HL-60 (cell line): Measurements from ENCODE around the gene NARF.

ENCODE experiments used
- GABPA ChIP-seq: IDR thresholded peaks from 2 replicates; pipeline ENCODE4 v1.6.1; 2012; ENCODE audit warnings: low read depth
- POLR2AphosphoS5 ChIP-seq: IDR thresholded peaks from 2 replicates; pipeline ENCODE4 v1.6.1; 2012; ENCODE audit warnings: low read depth
- REST ChIP-seq: IDR thresholded peaks from 2 replicates; pipeline ENCODE4 v1.6.1; 2012; ENCODE audit warnings: low read depth; ENCODE audit not compliant: insufficient replicate concordance
- TF ChIP-seq, protein P1 (sequence below): IDR thresholded peaks from one replicate; pipeline ENCODE4 v1.5.1; 2011; ENCODE audit warnings: low read length, control low read depth, inconsistent platforms; ENCODE audit not compliant: insufficient read depth

DNA sequence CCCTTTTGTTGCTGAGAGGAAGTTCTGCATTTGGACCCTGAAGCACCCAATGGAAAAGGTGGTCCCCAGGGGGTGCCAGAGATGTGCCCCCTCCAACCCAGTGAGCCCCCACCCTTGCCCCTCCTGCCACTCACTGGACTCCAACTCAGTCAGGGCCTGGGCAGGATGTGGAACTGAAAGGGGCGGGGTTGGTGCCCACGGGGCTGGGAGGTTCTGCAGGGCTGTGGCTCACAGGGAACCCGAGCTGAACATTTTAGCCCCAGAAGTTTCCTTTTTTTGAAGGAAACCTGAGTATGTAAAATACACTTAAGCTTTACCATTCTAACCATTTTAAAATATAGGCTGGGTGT, 24.4 kb upstream of the NARF start:
- TF ChIP-seq POLR2AphosphoS5 = no peak
- TF ChIP-seq, protein P1, sequence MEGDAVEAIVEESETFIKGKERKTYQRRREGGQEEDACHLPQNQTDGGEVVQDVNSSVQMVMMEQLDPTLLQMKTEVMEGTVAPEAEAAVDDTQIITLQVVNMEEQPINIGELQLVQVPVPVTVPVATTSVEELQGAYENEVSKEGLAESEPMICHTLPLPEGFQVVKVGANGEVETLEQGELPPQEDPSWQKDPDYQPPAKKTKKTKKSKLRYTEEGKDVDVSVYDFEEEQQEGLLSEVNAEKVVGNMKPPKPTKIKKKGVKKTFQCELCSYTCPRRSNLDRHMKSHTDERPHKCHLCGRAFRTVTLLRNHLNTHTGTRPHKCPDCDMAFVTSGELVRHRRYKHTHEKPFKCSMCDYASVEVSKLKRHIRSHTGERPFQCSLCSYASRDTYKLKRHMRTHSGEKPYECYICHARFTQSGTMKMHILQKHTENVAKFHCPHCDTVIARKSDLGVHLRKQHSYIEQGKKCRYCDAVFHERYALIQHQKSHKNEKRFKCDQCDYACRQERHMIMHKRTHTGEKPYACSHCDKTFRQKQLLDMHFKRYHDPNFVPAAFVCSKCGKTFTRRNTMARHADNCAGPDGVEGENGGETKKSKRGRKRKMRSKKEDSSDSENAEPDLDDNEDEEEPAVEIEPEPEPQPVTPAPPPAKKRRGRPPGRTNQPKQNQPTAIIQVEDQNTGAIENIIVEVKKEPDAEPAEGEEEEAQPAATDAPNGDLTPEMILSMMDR = no peak
- TF ChIP-seq GABPA = no peak
- TF ChIP-seq REST = no peak
